Ramos (cell line): ENCODE results near the gene ZNF546.
"Not testable (repeated sequence)": the region's sequence is repeated elsewhere in the genome, so short reads cannot be mapped to it uniquely, and the experiment has no call there.

ENCODE experiments used
- in situ Hi-C: fragments of 300-500 bp; cut with MboI; formaldehyde crosslinking; loops from one replicate; pipeline ENCODE4 v1.14.3; 2022; ENCODE audit warnings: low sequenced_read_pairs; ENCODE audit not compliant: unreplicated experiment

Gene ZNF546

DNA sequence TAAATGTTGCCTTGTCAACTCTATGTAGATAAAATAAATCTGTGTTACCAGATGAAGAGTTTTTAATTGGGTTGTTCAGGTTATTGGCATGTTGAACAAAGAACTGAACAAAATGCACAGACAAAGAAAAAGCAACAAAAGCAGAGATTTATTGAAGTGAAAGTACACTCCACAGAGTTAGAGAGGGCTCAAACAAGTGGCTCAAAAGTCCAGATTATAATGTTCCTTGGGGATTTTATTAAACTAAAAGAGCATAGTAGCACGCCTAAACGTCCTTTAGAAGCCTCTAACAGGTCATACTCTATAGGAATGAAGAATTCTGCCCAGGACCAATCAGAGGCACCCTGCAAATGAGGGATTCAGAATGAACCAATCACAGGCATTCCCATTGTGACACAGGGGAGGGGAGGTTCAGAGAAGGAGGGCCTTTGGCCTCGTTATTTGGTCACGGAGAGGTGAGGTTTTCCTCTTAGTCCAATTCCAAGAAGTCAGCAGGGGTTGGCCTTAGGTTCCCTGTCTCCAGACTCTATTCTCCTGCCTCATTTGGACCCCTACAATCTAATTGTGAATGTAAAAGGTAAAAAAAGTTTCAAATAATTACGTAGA lies 13.1 kb upstream of the ZNF546 start:
- in situ Hi-C loops = no loop called here

- in situ Hi-C loops = no loop called here
These were observed 10.2 kb upstream of the ZNF546 start for GRCh38 chr19:39986643-39987042.

DNA sequence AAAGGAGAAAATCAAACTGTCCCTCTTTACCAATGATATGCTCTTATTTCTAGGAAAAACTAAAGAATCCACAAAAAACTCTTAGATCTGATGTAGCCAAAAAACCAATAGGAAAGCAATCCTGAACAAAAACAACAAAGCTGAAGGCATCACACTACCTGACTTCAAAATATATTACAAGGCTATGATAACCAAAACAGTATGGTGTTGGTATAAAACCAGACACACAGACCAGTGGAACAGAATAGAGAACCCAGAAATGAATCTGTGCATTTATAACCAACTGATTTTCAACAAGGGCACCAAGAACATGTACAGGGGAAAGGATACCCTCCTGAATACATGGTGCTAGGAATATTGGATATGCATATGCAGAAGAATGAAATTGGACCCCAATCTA lies 9.7 kb upstream of the ZNF546 start:
- in situ Hi-C loops = no loop called here

GRCh38 chr19:39987596-39987995 lies 9.3 kb upstream of the ZNF546 start:
- in situ Hi-C loops = no loop called here

- in situ Hi-C loops = no loop called here
These were observed 3.3 kb upstream of the ZNF546 start for GRCh38 chr19:39993605-39994004.

- in situ Hi-C loops = no loop called here
These were observed 2.5 kb upstream of the ZNF546 start for GRCh38 chr19:39994361-39994760.

GRCh38 chr19:39995794-39996193 lies 1.1 kb upstream of the ZNF546 start:
- in situ Hi-C loops = no loop called here

- in situ Hi-C loops = no loop called here
These were observed 546 bp upstream of the ZNF546 start for GRCh38 chr19:39996218-39996810.

DNA sequence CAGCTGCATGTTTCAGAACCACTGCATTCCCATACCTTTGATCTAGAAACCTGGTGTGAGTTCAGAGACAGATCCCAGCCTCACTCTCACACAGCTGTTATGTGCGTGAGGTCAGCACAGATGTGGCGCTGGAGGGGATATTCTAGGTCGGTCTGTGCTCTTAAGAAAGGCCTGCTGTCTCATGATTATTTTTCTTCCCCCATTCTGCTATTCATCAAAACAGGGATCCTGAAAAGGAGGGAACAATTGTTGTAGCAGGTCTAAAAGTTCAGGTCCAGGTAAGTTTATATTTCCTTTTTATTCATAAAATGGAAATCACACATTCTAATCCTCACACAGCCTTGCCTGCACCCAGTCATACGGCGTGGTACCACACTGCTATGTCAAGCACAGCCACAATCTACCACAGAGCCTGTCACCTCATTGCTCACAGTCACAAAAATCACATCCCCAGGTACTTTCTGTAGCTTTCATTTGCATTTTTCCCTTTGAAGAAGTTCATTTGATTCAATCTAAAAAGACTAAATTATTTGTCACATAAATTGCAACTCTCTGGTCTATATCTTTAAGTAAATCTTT lies 867 bp downstream of the ZNF546 start:
- in situ Hi-C loops = no loop called here

DNA sequence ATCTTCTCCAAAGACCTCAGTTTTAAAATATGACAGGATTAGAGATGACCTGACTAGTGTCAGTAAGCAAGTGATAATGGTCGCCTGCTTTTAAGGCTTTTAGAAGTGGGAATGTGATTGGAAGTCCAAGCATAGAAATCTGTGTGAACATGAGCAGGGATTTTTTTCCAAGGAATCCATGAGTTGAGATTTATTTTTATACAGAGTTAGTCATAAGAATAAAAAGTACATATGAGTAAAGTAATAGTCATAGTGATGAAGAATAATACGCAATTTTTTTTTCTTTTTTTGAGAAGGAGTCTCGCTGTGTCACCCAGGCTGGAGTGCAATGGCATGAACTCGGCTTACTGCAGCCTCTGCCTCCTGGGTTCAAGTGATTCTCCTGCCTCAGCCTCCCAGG lies 1.6 kb downstream of the ZNF546 start:
- in situ Hi-C loops = no loop called here

DNA sequence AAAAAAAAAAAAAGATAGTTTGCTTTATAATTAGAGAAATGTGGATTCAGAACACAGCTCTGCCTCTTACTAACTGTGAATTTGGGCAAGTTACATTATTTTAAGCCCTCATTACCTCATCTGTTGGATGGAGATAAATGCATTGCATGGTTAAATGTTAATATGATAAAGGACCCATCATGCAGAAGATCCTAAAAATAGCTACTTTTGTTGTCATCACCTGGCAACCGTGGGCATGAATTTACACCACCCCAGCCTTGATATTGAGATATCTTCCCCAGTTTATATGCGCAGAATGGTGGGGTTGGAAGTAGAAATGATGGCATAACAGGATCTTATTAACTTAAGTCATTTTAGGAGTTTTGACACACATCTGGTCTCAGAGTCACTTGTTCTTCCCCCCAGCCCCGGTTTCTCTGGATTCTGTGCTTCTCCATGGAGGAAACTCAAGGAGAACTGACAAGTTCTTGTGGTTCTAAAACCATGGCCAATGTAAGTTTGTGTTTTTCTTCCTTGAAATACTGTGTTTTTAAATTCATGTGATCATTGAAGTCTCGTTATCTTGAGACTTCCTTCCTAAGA lies 8.9 kb downstream of the ZNF546 start:
- in situ Hi-C loops = no loop called here

GRCh38 chr19:40006273-40006691 lies 9.4 kb downstream of the ZNF546 start:
- in situ Hi-C loops = no loop called here

DNA sequence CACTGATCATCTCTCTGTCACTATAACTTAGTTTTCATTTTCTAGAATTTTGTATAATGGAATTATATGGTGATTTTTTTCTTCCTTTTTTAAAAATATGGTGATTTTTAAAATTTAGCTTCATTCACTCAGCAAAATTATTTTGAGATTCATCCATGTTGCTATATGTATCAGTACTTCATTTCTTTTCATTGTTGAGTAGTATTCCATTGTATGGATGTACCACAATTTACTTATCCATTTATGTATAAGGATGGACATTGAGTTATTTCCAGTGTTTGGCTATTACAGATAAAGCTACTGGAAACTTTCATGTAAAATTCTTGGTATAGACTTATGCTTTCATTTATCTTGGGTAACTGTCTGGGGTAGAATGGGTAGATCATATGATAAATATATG lies 12.8 kb downstream of the ZNF546 start:
- in situ Hi-C loops = no loop called here

DNA sequence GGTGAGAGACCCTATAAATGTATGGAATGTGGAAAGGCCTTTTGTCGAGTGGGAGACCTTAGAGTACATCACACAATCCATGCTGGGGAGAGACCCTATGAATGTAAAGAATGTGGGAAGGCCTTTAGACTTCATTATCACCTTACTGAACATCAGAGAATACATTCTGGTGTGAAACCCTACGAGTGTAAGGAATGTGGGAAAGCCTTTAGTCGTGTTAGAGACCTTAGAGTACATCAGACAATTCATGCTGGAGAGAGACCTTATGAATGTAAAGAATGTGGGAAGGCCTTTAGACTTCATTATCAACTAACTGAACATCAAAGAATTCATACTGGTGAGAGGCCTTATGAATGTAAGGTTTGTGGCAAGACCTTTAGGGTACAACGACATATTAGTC lies 17.1 kb downstream of the ZNF546 start:
- in situ Hi-C loops = no loop called here

DNA sequence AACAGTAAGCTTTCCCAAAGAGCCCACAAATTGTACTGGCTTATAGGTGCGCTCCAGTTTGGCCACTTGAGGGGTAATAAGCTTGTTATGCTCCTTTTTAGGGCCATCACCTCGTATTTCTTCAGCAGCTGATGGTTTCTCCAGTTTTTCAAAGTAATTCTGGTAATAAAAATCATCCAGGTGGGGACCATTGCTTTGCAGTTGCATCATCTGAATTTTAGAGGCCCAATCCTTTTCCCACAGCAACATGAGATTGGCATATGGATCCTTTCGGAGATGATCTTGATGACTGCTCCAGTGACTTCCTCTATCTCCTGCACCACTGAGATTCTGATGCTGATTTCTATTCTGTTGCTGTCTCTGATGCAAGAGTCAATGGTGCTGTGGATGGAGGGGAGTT lies 27.1 kb downstream of the ZNF546 start:
- in situ Hi-C loops = no loop called here

DNA sequence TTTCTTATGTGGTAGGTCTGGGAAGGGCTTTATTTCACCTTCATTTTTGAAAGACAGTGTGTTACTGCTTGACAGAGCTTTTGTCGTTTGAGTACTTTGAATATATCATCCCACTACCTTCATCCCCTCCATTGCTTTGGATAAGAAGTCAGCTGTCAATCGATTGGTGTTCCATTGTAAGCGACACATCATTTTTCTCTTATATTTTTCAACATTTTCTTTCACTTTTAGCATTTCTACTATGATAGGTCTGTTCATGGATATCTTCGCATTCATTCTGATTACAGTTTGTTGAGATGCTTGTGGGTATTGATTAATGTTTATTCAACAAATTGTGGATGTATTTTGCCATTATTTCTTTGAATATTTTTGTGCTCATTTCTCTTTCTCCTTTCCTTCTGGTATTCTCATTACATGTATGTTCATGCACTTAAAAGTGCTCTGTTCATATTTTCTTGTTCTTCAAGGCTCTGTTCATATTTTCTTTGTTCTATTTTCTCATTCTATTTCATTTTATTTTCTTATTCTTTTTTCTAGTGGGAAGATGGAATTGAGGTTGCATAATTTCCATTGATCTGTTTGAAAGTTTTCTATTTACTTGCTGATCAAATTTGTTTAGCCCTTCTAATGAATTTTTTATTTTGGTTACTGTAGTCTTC lies 29.2 kb downstream of the ZNF546 start:
- in situ Hi-C loops = no loop called here

GRCh38 chr19:40026597-40026970 lies 29.7 kb downstream of the ZNF546 start:
- in situ Hi-C loops = no loop called here

DNA sequence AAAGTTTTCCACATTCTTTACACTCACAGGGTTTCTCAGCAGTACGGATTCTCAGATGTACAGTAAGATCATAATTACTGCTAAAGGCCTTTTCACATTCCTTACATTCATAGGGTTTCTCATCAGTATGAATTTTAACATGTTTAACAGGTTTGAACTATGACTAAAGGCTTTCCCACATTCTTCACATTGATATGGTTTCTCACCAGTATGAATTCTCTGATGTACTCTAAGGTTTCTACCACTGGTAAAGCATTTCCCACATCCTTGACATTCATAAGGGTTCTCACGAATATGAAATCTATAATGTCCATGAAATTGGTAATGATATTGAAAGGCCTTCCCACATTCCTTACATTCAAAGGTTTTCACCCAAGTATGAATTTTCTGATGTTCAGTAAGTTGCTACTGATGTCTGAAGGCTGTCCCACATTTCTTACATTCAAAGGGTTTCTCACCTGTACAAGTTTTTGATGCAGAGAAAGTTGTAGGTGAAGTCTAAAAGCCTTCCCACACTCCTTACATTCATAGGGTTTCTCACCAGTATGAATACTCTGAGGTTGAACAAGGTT lies 37.2 kb downstream of the ZNF546 start:
- in situ Hi-C loops = no loop called here

- in situ Hi-C loops = no loop called here
These were observed 39.1 kb downstream of the ZNF546 start for GRCh38 chr19:40035996-40036395.

GRCh38 chr19:40038047-40038446 lies 41.2 kb downstream of the ZNF546 start:
- in situ Hi-C loops = not testable (repeated sequence)

DNA sequence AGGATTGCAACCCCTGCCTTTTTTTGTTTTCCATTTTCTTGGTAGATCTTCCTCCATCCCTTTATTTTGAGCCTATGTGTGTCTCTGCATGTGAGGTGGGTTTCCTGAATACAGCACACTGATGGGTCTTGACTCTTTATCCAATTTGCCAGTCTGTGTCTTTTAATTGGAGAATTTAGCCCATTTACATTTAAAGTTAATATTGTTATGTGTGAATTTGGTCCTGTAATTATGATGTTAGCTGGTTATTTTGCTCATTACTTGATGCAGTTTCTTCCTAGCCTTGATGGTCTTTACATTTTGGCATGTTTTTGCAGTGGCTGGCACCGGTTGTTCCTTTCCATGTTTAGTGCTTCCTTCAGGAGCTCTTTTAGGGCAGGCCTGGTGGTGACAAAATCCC lies 44.9 kb downstream of the ZNF546 start:
- in situ Hi-C loops = not testable (repeated sequence)
